HG03571 (cell line): Measurements from ENCODE around the gene PC.
"Not testable (repeated sequence)": the region's sequence is repeated elsewhere in the genome, so short reads cannot be mapped to it uniquely, and the experiment has no call there.

Experiments used
- ATAC-seq: cut with Tn5 transposase; IDR thresholded peaks from one replicate; pipeline ENCODE4 v1.9.1; 2021; ENCODE audit not compliant: unreplicated experiment

Gene PC

GRCh38 chr11:66958232-66958955 is at the start of gene PC:
TSS of gene PC (minus strand) at chr11:66958383. CDS start at chr11:66872159, 86,224 bp downstream.
- ATAC-seq, result peak; percentile 85

GRCh38 chr11:67007126-67007525 is 48.9 kb upstream of the PC start:
- no peak for ATAC-seq

GRCh38 chr11:67006029-67006884 is 48.1 kb upstream of the PC start:
- ATAC-seq, result no peak

GRCh38 chr11:67005200-67005599 is 47.0 kb upstream of the PC start:
- not testable (repeated sequence) for ATAC-seq

- no peak for ATAC-seq
These were observed 44.8 kb upstream of the PC start for GRCh38 chr11:67002921-67003411.

GRCh38 chr11:67002297-67002913 is 44.2 kb upstream of the PC start:
- no peak for ATAC-seq

DNA sequence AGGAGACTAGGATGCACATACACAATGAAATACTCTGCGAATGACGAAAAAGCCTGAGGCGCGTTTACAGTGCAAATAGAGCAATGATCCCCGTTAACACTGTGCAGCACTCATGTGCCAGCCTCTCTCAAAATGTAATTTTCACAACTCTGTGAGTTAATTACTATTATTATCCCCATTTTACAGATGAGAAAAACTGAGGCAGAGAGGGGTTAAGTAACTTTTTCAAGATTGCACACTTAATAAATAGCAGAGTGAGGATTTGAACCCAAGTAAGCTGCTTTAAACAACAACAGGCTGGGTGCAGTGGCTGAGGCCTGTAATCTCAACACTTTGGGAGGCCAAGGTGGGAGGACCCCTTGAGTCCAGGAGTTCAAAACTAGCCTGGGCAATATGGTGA is 43.1 kb upstream of the PC start:
- no peak for ATAC-seq

GRCh38 chr11:66999555-66999954 is 41.4 kb upstream of the PC start:
- ATAC-seq, result no peak

DNA sequence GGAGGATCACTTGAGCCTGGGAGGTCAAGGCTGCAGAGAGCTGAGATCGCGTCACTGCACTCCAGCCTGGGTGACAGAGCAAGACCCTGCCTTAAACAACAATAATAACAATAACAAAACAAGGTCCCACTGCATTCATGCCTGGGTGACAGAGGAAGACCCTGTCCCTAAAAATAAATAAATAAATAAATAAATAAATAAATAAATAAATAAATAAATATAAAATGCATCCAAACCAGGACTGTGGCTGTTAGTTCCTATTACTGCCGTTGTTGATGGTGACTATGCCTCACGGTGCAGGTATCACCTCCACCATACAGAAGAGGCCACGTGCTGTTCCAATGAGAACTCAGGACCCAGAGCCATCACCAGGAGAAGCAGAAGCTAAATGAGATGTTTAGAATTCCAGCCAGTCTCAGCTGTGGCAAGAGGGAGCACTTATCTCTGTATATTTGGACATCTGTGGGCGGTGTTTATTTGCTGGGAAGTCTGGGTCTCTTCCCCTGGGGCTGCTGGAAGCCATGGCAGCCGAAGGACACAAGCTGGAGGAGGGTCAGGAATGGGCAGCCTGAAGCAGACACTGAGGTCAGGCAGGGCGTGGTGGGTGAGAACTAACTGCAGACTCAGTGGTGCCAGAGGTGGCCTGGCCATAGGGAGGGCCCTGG is 38.6 kb upstream of the PC start:
- no peak for ATAC-seq

GRCh38 chr11:66992041-66992440 is 33.9 kb upstream of the PC start:
- no peak for ATAC-seq

GRCh38 chr11:66989360-66989759 is 31.2 kb upstream of the PC start:
- not testable (repeated sequence) for ATAC-seq

DNA sequence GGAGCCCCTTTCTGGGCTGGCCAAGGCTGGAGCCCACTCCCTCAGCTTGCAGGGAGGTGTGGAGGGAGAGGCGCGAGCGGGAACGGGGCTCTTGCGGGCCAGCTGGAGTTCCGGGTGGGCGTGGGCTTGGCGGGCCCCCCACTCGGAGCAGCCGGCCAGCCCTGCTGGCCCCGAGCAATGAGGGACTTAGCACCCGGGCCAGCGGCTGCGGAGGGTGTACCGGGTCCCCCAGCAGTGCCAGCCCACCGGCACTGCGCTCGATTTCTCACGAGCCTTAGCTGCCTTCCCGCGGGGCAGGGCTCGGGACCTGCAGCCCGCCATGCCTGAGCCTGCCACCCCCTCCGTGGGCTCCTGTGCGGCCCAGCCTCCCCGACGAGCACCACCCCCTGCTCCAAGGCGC is 30.6 kb upstream of the PC start:
- ATAC-seq, result not testable (repeated sequence)

- ATAC-seq, result no peak
These were observed 29.9 kb upstream of the PC start for GRCh38 chr11:66987924-66988637.

DNA sequence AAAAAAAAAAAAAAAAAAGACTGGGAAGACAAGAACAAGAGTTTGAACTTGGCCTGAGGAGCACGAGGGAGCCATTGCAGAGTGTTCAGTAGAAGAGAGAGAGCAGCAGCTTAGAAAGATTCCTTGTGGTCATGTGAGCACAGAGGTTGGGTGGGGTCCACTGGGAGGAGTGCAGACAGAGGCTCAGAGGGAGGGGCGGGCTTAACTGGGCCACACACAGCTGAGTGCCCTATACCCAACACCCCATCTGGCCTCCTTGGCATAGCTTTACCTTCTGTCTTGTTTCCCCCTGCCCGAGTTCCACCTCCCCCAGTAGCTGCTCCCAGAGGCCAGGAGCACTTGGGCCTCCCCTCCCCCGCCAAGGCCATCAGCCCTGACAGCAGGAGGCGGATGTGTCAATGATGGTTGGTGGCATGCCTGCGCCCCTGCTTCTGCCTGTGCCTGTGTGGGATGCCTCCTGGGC is 29.0 kb upstream of the PC start:
- ATAC-seq, result no peak

DNA sequence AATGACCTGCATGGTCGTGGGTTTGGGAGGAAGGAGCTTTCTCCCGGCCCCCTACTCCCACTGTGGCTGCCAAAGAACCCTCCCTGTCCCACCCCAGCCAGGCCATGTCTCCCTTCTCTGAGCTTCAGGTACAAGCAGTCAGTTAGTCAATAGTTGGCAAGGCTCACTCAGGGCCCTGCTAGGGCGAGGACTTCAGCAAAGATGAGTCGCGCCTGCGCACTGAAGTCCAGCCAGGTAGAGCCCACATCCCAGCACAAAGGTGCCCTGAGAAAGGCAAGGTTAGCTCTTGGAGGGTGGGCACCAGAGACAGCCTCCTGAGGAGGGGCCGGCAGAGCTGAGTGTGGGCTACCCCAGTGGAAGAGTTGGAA is 28.0 kb upstream of the PC start:
- ATAC-seq, result no peak

GRCh38 chr11:66985508-66986177 is 27.5 kb upstream of the PC start:
- no peak for ATAC-seq

- no peak for ATAC-seq
These were observed 25.2 kb upstream of the PC start for GRCh38 chr11:66983275-66983924.

- no peak for ATAC-seq
These were observed 23.9 kb upstream of the PC start for GRCh38 chr11:66981976-66982578.
